Measurements from ENCODE around the gene MAPK4.
A peak's percentile ranks its signal among the peaks of the same experiment; 100 is the strongest.

The MAPK4 gene

DNA sequence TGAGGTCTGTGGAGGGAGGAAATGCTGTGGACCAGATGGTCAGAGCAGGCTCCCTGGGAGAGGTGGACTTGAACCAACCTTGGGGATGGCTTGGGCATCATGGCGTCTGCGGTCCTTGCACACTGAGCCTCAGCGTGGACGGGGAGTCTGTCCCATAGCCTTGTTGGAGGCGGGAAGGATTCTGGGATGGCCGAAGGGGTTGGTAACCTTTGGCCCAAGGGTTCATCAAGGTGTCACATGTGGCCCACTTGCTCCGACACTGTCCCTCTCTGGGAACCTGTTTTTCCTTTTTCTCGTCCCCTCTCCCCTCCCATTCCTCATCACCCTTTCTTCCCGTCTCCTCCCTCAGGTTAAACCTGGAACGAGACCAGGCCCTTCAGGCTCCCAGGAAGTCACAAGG, 66.4 kb downstream of the MAPK4 start:
- DNase-seq: no peak

DNA sequence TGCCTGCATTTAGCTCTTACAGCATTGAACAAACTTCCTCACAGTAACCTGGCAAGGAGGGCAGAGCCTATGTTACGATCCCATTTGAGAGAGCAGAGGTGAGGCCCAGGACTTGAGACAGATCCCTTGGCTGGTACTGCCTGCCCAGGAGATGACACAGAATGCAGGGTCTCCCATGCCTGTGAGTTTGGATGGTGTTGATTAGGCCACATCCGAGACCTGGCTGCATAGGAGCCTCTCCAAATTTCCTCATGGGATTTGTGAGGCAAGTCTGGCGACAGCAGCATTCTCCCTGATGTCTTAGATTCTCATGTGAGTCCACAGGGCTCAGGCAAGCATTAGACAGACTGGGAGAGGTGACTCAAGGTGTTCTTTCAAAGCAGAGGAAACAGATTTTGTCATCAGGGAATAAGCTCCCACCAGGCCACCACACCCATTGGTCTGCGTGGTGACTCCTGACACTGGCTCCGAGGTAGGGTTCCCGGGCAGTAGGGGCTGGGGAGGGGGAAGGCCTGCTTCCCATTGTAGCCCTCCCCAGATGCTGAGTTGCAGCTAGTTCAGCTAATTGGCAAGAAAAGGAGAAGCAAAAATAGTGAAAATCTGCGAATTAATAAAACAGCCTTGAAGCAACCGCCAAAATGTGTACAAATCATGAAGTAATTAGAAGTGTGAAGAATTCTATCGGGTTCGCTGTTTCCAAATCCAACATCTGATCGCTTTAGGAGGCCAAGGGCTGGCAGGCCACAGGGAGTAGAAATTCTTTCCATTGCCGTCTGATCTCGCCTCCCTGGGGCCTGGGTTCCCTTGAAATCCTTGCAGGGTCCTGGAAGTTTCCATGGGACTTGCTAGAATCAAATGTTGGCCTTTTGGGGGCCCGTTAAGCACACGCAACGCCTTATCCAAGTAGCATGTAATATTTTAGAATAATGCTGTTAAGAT, 68.0 kb downstream of the MAPK4 start:
- no peak for DNase-seq

DNA sequence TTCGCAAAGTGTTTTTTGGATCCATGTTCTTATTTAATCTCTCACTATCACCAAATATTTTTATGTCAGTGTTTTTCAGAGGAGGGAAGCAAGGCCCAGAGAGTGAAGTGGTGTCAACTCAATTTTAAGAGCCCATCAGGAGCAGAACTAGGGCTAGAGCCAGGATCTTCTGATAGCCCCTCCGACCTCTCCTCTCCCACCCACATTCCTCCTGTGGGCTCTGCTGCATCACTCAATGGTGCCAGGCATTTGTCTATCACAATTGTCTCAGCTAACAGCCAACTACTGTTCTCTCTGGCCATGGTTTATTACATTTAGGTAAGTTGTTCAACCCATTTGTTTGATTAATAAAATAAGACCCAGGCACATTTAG, 68.6 kb downstream of the MAPK4 start:
- no peak for DNase-seq

DNA sequence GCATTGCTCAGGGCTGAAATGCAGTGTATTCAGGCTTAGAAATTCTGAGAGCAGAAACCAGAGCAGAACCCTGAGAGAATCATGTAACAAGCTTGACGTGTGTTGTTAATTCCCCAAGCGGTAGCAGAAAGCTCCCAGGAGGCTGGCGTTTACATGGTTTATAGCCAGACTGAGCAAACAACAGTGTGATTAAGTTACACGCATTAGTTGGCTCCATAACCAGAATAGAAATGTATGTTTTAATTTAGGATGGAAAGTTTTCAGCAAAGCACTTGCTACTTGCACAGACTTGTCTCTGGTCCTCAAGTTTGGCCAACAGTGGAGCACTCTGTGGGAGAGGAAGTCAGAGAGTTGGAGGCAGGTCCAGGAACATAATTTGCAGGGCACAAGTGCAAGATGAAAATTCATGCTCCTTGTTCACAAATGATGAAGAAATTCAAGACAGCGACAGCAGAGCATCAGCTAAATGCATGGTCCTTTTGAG, 69.3 kb downstream of the MAPK4 start:
- peak; percentile 44 for DNase-seq

DNA sequence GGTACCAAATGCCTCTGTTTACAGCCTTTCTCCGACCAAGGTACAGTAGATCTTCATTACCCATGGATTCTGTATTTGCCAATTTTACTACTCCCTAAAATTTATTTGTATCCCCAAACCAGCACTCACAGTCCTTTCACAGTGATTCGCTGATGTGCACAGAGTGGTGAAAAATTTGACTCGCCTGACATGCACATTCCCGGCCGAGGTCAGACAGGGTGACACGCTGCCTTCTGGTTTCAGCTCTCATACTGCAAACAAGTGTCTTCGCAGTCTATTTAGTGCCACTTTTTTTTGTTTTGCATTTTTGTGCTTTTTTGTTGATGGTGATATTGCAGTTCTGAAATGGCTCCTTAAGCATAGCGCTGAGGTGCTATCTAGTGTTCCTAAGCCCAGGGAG, 71.0 kb downstream of the MAPK4 start:
- no peak for DNase-seq

DNA sequence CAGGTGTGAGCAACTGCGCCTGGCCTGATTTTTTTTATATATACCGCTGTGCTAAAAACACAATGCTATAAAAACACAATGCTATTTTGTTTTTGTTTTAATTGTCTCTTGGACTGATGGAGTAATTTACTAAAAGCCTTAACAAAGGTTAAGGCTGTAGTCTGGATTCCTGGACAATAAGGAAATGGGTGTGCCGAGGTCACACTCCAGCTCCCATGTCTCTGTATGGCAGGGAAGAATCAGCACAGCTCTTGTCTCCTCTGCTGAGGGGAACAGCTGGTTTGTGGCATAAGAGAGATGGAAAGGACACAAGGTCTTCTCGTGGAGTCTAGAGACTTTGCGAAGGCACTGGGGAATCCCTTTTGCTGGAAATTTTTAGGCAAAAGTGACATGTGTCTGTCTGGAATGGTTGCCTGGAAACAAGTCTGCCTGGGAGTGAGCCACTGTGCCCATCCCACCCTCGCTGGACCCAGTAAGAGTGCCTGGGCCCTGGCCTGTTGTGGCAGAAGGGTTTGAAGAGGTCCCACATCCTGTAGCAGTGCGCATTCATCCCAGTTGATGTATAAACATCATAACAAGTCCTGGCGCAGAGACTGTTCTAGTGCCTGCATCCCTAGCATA, 73.1 kb downstream of the MAPK4 start:
- no peak for DNase-seq

DNA sequence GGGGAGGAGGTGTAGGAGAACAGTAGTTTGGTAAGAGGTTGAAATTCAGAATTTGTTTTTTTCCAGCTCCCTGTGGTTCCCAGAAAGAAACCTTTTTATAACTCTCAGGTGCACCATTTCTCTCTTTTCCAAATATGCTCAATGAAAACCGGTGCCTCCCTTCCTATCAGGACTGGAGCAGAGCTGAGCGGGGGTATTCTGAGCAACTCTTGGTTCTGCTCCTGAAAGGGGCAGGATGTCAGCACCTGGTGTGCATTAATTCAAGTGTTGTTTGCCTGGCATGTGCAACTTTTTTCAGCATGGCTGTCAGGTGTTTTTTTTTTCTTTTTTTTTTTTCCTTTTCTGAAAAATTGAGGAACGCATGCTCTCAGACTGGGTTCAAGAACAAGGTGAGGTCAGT, 74.1 kb downstream of the MAPK4 start:
- no peak for DNase-seq

DNA sequence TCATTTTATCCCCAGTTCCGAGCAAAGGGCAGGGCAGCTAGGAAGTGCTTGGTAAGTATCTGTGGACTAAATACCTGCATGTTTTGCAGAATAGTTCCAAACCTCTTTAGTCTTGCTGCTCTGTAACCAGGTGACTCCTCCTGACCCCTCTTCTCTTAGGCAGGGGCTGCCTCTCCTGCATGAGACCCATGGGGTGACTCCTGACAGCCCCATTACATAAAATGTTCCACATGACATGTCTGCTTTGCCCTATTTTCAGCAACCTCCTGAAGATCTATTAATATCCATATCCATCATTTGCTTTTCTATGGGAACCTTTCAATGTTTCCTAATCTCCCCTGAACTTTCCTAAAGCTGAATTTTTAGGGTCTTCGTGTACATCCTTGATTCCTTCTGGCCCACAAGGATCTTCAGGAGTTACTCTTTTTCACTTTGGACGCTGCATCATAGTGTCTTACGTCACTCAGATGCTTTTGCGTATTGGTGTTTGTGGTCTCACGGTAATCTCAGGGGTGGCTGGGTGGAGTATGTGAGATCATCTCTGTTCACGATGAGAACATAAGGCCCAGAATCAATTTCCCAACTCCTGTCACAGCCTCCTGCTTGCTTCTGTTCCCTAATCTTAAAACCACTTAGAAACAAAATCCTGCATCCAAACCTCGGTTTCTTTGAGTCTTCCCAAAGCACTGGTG, 76.6 kb downstream of the MAPK4 start:
- DNase-seq: no peak

DNA sequence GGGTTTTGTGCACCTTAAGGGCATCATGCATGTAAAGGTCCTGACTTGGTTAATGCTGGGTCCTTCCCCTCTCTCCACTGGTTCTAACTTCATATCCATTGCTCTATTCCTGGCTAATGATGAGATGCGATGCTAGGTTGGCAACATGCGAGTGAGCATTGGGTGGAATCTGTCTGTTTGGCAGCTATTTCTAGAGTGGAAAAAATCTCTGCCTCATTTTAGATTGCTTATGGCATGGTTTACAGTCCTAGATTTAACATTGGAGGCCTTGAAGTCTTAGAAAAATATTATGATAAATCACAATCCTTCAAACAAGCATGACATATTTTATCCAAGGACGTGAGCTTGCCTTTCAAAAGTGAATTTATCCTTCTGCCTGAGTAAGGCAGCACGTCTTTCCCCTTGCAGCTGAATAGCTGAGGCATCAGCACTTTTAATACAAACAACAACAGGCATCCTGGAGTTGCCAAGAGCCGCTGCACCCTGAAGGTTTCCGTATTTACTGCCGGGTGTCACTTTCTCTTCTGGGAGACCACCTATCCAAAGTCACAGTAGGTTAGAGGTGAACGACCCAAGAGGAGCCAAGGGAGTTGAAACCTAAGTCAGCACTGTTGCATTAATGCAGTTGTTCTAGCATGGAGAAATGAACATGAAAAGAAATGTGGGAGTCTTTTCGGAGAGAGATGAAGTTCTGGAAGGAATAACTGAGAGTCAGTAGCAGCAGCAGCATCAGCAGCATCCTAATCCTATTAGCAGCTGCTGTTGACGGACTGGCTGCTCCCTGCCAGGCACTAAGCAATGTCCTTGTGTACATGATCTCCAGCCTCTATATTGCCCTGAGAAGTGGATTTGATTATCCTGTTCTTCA, 78.4 kb downstream of the MAPK4 start:
- no peak for DNase-seq

DNA sequence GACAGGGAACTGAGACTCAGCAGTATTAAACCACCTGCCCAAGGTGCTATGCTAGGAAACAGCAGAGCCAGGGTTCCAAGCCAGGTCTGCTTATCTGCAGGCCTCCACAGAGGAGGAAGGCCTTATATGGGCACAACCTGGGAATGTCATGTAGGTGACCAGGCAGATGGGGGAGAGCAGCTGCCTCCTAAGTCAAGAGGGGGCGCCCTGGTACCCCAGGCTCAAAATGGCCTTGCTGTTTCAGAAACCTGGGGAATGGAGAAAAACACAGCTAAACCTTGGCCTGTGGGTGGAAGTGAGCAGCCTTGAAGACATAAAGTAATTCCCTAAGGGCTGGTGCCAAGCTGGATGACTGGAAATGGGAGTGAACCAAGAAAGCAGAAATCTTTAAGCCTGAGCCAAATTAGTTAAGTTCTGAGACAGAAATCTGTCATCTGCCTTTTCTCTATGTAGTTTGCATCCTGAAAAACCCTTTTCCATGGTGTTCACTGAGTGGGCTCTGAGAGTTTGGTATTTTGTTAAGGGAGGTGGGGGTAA, 79.1 kb downstream of the MAPK4 start:
- DNase-seq: no peak

DNA sequence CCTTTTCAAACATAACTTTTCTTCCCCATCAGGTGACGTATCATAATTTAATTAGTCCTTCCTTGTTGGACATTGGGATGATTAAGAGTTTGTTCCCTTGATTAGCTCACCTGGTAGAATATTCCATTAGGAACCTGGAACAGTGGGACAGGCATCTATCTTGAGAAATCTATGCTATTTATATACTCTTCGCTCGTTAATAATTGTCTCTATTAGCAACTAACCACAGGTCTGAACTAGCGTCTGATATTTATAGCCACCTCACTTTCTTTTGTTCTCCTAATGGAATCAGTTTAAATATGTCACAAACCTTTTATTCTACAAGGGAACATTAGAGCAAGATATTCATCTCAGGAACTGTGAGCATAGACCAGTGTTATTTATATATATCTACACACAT, 79.8 kb downstream of the MAPK4 start:
- no peak for DNase-seq

DNA sequence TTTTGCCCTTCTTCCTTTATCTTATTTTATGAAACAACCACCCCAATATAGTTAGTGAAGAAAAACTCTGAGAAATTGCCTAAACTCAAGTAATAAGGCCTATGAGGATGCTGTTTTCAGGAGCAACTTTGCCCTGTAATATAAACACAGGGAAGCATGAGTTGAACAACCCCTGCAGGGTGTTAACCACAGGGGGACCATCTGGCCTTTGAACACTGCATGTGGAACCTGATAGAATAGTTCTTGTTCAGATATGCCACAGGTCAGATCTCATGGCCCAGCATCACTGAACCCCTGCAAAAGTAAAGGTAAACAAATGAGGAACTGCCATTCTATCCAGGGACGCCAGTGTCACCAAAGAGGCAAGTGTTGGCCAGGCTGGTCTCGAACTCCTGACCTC, 82.6 kb downstream of the MAPK4 start:
- DNase-seq: no peak

DNA sequence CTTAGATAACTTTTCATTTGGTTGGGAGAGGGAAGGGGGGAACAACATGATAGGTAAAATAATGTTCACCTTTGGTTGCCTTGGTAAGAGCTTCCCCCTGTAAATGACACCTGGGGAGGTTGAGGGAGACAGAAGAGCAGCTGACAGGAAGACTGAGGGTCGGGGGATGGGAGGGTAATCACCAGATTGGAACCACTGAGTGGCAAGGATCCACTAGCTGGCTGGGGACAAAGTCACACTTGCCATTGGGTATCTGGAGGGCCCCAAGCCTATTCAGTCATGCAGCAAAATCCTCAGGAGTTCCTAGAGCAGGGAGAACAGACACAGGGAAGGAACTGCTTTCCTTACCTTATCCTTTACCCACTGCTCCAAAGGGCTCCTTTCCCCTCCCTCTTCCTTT, 84.3 kb downstream of the MAPK4 start:
- DNase-seq: no peak

DNA sequence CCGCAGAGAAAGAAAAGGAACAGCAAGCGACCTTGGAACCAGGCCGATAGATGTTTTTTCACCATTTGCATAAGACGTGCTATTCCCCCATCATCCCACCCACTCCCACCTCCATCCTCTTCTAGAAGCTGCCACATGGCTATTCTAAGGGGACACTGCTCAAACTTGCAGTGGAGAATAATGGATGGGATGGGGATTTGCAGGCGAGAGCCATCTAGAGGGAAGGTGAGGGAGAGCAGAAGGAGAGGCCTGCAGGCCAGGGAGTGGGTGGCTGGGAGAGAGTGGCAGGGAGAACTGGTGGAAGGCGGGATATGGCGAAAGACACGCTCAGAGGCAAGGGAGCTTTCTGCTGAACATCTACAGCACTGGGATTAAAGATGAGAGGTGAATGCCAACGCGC, 84.9 kb downstream of the MAPK4 start:
- no peak for DNase-seq

DNA sequence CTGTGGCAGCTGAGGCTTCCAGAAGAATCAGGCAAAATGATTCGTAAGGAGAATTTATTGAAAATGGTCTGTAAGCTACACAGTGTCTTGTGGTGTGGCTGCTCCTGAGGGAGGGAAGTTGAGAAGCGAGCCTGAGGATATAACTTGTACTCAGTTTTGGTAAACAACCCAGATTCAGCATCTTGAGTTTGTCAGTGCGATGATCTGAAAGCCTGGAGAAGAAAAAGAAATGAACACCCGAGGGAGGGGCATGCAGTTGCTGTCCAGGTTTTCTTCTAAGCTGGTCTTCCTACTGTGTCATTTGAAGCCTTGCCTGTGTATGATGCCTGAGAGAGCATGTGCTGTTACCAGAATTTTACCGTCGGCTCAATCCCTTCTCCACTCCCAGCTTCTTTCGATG, 87.3 kb downstream of the MAPK4 start:
- no peak for DNase-seq

DNA sequence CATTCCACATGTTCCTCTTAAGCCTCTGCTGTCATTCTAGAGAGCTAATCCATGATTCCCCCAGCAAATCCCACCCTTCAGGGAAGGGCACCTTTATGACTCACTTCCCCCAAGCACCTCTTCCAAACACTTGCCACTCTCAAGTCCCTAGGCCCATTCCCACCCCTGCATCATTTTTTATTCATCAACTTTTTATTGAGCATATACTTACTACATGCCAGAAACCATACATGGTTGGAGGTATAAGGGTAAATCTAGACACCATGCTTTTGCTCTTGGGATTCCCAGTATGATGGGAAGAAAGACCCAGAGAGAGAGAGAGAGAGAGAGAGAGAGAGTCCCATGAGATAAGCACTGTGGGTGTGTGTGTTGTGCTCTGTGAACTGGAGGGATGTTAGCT, 87.9 kb downstream of the MAPK4 start:
- DNase-seq: no peak

DNA sequence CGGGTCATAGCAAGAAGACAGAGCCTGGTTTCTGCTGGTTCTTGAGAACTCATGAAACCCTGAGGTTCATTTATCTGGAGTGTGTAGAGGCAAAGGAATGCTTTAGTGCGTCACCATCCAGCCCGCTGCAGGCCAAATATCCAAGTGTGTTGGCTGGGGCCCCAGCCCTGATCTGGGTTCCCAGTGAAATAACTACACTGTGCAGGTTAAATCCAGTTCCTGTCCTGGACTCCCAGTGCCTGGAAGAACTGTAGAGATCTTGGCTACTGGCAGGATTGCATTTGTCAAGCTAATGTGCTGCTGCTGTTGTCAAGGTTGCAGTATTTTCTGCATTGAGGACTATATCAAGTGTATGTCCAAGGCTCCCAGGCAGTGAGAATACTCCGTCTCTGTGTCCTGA, 89.9 kb downstream of the MAPK4 start:
- no peak for DNase-seq

DNA sequence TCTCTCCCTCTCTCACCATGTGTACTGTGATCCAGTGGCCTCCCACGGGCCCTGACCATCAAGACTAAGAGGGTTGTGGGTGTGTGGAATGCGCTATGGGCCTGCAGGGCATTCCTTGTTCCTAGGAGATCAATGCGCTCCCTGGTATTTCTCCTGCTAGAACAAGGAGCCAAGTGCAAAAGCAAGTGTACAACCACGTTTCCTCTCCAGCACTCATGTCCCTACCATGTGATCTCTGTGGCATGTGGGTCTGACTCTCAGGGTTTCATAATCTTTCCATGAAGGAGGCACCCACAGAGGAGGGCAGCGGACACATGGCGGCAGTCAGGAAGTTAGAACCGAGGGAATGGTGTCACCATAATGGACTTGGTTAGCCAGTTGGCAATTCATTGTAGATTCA, 91.4 kb downstream of the MAPK4 start:
- DNase-seq: no peak

DNA sequence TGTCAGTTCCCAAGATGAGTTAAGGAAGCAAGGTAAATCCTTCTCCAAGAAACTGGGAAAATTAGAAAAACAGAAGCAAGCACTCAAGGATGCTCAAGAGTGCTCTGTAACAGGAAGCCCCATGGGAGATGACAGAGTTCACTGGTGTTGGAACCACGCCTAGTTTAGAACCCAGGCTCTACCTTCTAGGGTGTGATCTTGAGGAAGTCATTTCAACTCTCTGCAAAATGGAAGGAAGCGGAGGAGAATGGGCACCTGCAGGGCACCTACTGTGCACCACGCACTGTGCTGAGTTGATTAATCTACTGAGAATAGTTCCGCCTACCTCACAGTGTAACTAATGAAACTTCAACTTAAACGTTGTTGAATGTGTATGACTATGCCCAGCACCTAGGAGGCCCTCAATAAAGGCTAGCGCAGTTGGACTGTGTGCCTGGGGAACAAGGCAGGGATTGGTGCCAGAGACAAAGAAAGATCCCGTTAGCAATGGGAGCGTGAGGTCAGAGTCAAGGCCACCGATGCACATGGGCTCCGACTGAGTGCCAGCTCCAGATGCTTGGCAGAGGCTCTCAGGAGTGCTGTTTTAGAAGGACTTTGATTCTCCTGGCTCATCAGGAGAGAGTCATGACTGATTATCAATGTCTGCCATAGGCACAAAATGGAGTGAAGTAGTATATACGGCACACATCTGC, 93.7 kb downstream of the MAPK4 start:
- no peak for DNase-seq

DNA sequence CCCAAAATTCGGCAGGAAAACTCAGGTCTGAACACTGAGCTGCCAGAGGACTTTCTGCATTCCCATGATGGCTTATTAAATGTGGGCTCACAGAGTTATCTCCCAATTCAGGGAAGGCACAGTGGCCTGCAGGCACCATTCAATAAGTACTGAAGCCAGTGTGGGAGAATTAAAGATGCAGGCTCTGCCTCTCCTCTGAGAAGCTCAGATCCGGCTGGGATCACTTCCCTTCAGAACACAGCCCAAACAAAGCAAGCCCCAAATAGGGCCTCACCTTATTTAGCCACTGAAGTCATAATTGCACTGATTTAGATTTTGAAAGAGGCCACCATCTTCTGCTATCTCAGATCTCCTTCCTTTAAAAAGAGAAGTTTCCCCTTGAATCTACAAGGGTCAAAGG, 94.3 kb downstream of the MAPK4 start:
- DNase-seq: no peak

DNA sequence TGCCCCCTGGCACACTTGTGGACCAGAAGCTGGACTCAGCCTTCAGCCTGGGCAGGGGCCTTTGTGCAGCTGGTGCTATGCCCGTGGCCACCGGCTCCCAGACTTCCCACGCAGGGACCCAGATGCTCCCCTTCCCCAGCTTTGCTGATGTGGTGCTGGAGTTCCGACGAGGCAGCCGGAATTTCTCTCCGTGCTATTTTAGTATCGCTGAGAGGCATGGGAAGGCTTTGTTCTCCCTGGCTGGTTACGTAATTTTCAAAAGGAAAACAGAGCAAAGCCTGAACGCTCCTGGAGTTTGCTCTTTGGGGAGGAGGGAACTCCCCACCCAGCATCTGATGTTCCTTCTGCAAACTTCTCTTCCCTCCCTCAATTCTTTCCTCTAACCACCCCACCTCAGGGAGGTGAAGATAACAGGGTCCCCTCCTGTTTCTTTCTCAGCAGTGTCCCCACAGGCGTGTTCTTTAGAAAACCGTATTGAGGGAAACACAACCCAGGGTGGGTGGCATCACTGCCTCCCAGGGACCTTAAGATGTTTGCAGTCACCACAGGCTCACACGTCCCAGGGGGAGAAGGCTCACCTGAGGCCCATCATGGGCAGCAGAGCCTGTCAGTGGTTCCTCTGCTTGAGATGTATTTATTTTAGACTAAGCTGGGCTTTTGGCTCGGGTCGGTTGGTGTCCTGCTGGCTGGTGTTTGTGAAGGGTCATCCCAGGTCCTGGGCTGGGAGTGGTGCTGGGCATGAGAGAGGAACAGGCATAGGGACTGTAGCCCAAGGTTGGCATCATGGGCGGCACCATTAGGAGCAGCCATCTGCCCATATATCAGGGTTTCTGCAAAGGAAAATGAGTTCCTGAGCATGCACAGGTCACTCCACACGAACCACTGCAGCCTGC, 95.0 kb downstream of the MAPK4 start:
- DNase-seq: no peak
